OCI-LY1 (cell line): Measurements from ENCODE around the gene ARRDC2.

Experiments
- CTCF ChIP-seq: fragments of 200-600 bp; sonication (generic), shearing (Covaris generic); IDR thresholded peaks from 2 replicates; pipeline ENCODE4 v1.5.1; 2017; ENCODE audit warnings: mild to moderate bottlenecking, antibody characterized with exemption, low read length, moderate library complexity, mixed read lengths
- EZH2 ChIP-seq: fragments of 200-600 bp; sonication (generic), shearing (Covaris generic); IDR thresholded peaks from 2 replicates; pipeline ENCODE4 v1.8.0; 2017; ENCODE audit warnings: borderline replicate concordance, mixed run types, mild to moderate bottlenecking, antibody characterized with exemption, low read length, moderate library complexity, mixed read lengths

- TF ChIP-seq CTCF = no peak
- TF ChIP-seq EZH2 = no peak
Measured at GRCh38 chr19:18059297-18059696, 51.3 kb downstream of the ARRDC2 start.
